ENCODE data around the gene LAMB1.

- TF ChIP-seq, protein P1, sequence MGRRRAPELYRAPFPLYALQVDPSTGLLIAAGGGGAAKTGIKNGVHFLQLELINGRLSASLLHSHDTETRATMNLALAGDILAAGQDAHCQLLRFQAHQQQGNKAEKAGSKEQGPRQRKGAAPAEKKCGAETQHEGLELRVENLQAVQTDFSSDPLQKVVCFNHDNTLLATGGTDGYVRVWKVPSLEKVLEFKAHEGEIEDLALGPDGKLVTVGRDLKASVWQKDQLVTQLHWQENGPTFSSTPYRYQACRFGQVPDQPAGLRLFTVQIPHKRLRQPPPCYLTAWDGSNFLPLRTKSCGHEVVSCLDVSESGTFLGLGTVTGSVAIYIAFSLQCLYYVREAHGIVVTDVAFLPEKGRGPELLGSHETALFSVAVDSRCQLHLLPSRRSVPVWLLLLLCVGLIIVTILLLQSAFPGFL (CRISPR knock-in tag; IDR thresholded peaks at IDR 0.05; ENCODE audit: borderline replicate concordance) = no peak
- TF ChIP-seq CTCF (IDR thresholded peaks at IDR 0.05) (no peak), RORB (CRISPR knock-in tag; IDR thresholded peaks at IDR 0.05) (no peak)
Observed at GRCh38 chr7:107967420-107967819, 35.5 kb downstream of the LAMB1 start.
